Measurements from ENCODE around the gene CD300LG.

CD300LG gene

DNA sequence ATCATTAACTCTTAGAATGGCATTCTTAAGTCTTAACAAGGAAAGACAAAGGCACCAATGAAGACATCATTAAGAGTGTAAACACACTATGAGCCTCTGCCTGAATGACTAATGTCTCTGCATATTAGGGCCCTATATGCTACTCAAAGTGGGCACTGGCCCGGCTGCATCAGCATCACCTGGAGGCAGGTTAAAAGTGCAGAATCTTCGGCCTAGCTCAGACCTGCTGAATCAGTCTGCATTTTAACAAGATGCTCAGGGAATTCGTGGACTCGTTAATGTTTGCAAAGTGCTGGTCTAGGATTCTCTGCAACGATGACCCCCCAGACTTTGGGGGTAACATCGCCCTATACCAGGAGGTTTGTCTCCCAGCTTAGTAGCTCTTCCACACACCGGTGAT is 20.8 kb upstream of the CD300LG start:
- Histone ChIP-seq H3K79me2 (ENCODE audit: control insufficient read depth, low read length) (no peaks in the 10 kb centered on the region), H3K27ac (ENCODE audit: low read depth, low read length) (no peak overlapping the region), H3F3A (ENCODE audit: control insufficient read depth, insufficient read depth) (no peaks in the 10 kb centered on the region), H3K36me3 (ENCODE audit: control insufficient read depth, low read length) (no peaks in the 10 kb centered on the region), H3K9me2 (replicated peaks; ENCODE audit: control insufficient read depth, low read length) (no peaks in the 10 kb centered on the region), H3K9me3 (ENCODE audit: control insufficient read depth, insufficient read depth, low read length) (no peaks in the 10 kb centered on the region), H3K27me3 (ENCODE audit: control insufficient read depth, low read length) (peaks cover 11% of the 10 kb centered on the region; the same call in 1 of the 2 replicates), H3K4me3 (ENCODE audit: low read length) (no peak overlapping the region), H3K4me2 (ENCODE audit: low read length) (no peak overlapping the region), H3K4me1 (ENCODE audit: control insufficient read depth, low read length) (no peaks in the 10 kb centered on the region), H4K20me1 (ENCODE audit: control insufficient read depth, insufficient read depth, low read depth, low read length) (no peaks in the 10 kb centered on the region)
- TF ChIP-seq EZH2phosphoT487 (IDR thresholded peaks at IDR 0.05; ENCODE audit: borderline replicate concordance, low read length) (no peak), CTCF (IDR thresholded peaks at IDR 0.05; ENCODE audit: low read depth, low read length, poor library complexity, severe bottlenecking) (no peak)

GRCh38 chr17:43827596-43827995 is 19.4 kb upstream of the CD300LG start:
- no peaks in the 10 kb centered on the region for H3K36me3 ChIP-seq (ENCODE audit: control insufficient read depth, low read length)
- H3K79me2 ChIP-seq (ENCODE audit: control insufficient read depth, low read length), result no peaks in the 10 kb centered on the region
- H3K27me3 ChIP-seq (ENCODE audit: control insufficient read depth, low read length), result peaks cover 20% of the 10 kb centered on the region; the same call in 1 of the 2 replicates
- H3K4me1 ChIP-seq (ENCODE audit: control insufficient read depth, low read length), result no peaks in the 10 kb centered on the region
- no peak overlapping the region for H3K4me2 ChIP-seq (ENCODE audit: low read length)
- H3F3A ChIP-seq (ENCODE audit: control insufficient read depth, insufficient read depth), result no peaks in the 10 kb centered on the region
- TF ChIP-seq CTCF (IDR thresholded peaks at IDR 0.05; ENCODE audit: low read depth, low read length, poor library complexity, severe bottlenecking), result no peak
- TF ChIP-seq EZH2phosphoT487 (IDR thresholded peaks at IDR 0.05; ENCODE audit: borderline replicate concordance, low read length), result no peak
- no peak overlapping the region for H3K27ac ChIP-seq (ENCODE audit: low read depth, low read length)
- H3K9me3 ChIP-seq (ENCODE audit: control insufficient read depth, insufficient read depth, low read length), result no peaks in the 10 kb centered on the region
- H3K9me2 ChIP-seq (replicated peaks; ENCODE audit: control insufficient read depth, low read length), result no peaks in the 10 kb centered on the region
- no peak overlapping the region for H3K4me3 ChIP-seq (ENCODE audit: low read length)
- no peaks in the 10 kb centered on the region for H4K20me1 ChIP-seq (ENCODE audit: control insufficient read depth, insufficient read depth, low read depth, low read length)

GRCh38 chr17:43829738-43830137 is 17.2 kb upstream of the CD300LG start:
- Histone ChIP-seq H4K20me1 (ENCODE audit: control insufficient read depth, insufficient read depth, low read depth, low read length) (no peaks in the 10 kb centered on the region), H3K9me2 (replicated peaks; ENCODE audit: control insufficient read depth, low read length) (no peaks in the 10 kb centered on the region), H3K4me2 (ENCODE audit: low read length) (no peak overlapping the region), H3K4me1 (ENCODE audit: control insufficient read depth, low read length) (no peaks in the 10 kb centered on the region), H3K9me3 (ENCODE audit: control insufficient read depth, insufficient read depth, low read length) (no peaks in the 10 kb centered on the region), H3K36me3 (ENCODE audit: control insufficient read depth, low read length) (no peaks in the 10 kb centered on the region), H3K27me3 (ENCODE audit: control insufficient read depth, low read length) (peaks cover 31% of the 10 kb centered on the region), H3K27ac (ENCODE audit: low read depth, low read length) (no peak overlapping the region), H3K4me3 (ENCODE audit: low read length) (no peak overlapping the region), H3F3A (ENCODE audit: control insufficient read depth, insufficient read depth) (no peaks in the 10 kb centered on the region), H3K79me2 (ENCODE audit: control insufficient read depth, low read length) (no peaks in the 10 kb centered on the region)
- no peak for TF ChIP-seq EZH2phosphoT487 (IDR thresholded peaks at IDR 0.05; ENCODE audit: borderline replicate concordance, low read length)
- TF ChIP-seq CTCF (IDR thresholded peaks at IDR 0.05; ENCODE audit: low read depth, low read length, poor library complexity, severe bottlenecking), result no peak

Data from DOHH2 (cell line).